Calu3 (cell line): ENCODE results near the gene CCSER1. TPM values are rescaled to one million over a fixed set of nuclear protein-coding genes. Genes with fewer than 3 reads are reported as not detected.

ENCODE experiments used
- BruUV-seq: library from RNA; stranded (reverse); fragments of 400-500 nt; replicated peaks from 2 replicates; lab custom pipeline; 2021; lab: Mats Ljungman, UMichigan
- CTCF ChIA-PET: fragments of 300-600 bp; sonication (Branson Sonifier 250); formaldehyde crosslinking; loops from one replicate; lab custom pipeline; 2022; ENCODE audit warnings: antibody characterized with exemption; lab: Charles Lee
- DNase-seq: peaks from one replicate; pipeline ENCODE4 v3.0.0; 2022
- H3K27ac Mint-ChIP-seq: one replicate; pipeline ENCODE4 v1.8.0; 2022; ENCODE audit warnings: mixed read lengths; ENCODE audit not compliant: unreplicated experiment
- H3K27me3 Mint-ChIP-seq: one replicate; pipeline ENCODE4 v1.8.0; 2022; ENCODE audit warnings: mixed read lengths; ENCODE audit not compliant: unreplicated experiment
- H3K36me3 Mint-ChIP-seq: one replicate; pipeline ENCODE4 v1.8.0; 2022; ENCODE audit warnings: mild to moderate bottlenecking, moderate library complexity, mixed read lengths; ENCODE audit not compliant: insufficient read depth, unreplicated experiment
- H3K4me1 Mint-ChIP-seq: one replicate; pipeline ENCODE4 v1.8.0; 2022; ENCODE audit warnings: mild to moderate bottlenecking, low read depth, mixed read lengths; ENCODE audit not compliant: unreplicated experiment
- H3K4me3 Mint-ChIP-seq: one replicate; pipeline ENCODE4 v1.8.0; 2022; ENCODE audit warnings: mild to moderate bottlenecking, low read depth, moderate library complexity, mixed read lengths; ENCODE audit not compliant: unreplicated experiment
- H3K9me3 Mint-ChIP-seq: one replicate; pipeline ENCODE4 v1.8.0; 2022; ENCODE audit warnings: low read depth, mixed read lengths; ENCODE audit not compliant: unreplicated experiment
- intact Hi-C: fragments of 100-400 bp; cut with micrococcal nuclease; formaldehyde crosslinking; loops from one replicate; pipeline ENCODE4 v1.10.0; 2022; ENCODE audit not compliant: unreplicated experiment
- total RNA-seq: library from RNA; stranded (reverse); gene quantifications from 2 replicates; pipeline ENCODE4 v1.2.3, GENCODE V29; 2022
- TF ChIP-seq, protein P1 (sequence below): fragments of 200-600 bp; IDR thresholded peaks from one replicate; pipeline ENCODE4 v1.8.0; 2022; ENCODE audit warnings: antibody characterized with exemption; ENCODE audit not compliant: unreplicated experiment

CCSER1 gene
- total RNA-seq, 1 experiment from 2014 or later = 6.2 TPM

DNA sequence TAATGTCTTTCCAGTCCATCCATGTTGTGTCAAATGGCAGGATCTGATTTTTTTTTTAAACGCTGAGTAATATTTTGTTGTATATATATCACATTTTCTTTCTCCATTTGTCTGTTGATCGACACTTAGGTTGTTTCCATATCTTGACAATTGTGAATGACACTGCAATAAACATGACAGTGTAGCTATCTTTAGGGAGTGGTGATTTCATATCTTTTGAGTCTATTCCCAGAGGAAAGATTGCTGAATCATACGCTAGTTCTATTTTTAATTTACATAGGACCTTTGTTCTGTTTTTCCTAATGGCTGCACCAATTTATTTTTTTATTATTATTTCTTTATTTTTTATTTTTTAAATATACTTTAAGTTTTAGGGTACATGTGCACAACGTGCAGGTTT is 470.7 kb downstream of the CCSER1 start:
- intact Hi-C loops = no loop called here
- CTCF ChIA-PET = no interaction called here
- H3K27ac Mint-ChIP-seq = no peak overlapping the region
- H3K36me3 Mint-ChIP-seq = no peaks in the 10 kb centered on the region
- H3K4me3 Mint-ChIP-seq = no peak overlapping the region
- H3K27me3 Mint-ChIP-seq = no peaks in the 10 kb centered on the region
- TF ChIP-seq, protein P1, sequence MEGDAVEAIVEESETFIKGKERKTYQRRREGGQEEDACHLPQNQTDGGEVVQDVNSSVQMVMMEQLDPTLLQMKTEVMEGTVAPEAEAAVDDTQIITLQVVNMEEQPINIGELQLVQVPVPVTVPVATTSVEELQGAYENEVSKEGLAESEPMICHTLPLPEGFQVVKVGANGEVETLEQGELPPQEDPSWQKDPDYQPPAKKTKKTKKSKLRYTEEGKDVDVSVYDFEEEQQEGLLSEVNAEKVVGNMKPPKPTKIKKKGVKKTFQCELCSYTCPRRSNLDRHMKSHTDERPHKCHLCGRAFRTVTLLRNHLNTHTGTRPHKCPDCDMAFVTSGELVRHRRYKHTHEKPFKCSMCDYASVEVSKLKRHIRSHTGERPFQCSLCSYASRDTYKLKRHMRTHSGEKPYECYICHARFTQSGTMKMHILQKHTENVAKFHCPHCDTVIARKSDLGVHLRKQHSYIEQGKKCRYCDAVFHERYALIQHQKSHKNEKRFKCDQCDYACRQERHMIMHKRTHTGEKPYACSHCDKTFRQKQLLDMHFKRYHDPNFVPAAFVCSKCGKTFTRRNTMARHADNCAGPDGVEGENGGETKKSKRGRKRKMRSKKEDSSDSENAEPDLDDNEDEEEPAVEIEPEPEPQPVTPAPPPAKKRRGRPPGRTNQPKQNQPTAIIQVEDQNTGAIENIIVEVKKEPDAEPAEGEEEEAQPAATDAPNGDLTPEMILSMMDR = no peak
- no TSS peak for BruUV-seq
- H3K9me3 Mint-ChIP-seq = no peaks in the 10 kb centered on the region
- H3K4me1 Mint-ChIP-seq = no peaks in the 10 kb centered on the region
- DNase-seq = no peak

DNA sequence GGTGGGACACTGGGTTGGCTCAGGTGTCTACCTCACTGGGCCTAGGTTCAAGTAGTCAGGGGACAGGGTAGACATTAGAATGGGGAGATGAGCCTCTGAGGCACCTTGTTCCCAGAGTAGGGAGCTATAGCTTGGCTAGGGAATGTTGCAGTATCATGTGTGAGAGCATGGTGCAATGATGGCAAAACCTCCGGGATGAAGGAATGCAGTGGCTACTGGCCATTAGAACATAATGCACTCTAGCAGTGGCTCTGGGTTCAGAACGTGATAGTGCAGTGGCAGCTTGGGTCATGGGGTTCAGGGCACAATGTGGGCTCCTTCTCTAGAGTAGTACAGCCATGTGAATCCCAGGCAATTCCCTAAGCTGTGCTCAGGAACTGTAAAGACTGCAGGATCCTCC is 471.5 kb downstream of the CCSER1 start:
- Mint-ChIP-seq H3K27me3 (no peaks in the 10 kb centered on the region), H3K27ac (no peak overlapping the region), H3K4me1 (no peaks in the 10 kb centered on the region), H3K9me3 (no peaks in the 10 kb centered on the region), H3K4me3 (no peak overlapping the region), H3K36me3 (no peaks in the 10 kb centered on the region)
- intact Hi-C loops = no loop called here
- DNase-seq = no peak
- BruUV-seq = no TSS peak
- CTCF ChIA-PET = no interaction called here
- TF ChIP-seq, protein P1 = no peak

DNA sequence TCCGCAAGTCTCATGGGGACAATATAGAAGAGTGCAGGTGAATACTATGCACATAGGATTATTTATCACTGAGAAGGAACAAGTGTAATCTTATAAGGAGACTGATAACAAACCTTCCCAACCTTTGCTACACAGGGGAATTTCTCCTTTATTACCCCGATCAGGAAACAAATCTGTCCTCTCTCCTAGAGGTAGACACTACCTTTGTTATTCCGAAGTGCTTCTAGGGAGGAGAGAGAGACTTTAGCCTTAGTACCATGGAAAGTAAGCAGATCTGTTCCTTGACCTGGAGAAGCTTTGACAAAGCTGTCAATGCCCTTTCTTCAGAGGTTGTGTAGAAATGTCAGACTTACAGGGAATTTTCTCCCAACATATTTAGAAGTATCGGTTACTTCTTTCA is 475.5 kb downstream of the CCSER1 start:
- no peak for DNase-seq
- H3K36me3 Mint-ChIP-seq = no peaks in the 10 kb centered on the region
- no TSS peak for BruUV-seq
- no peaks in the 10 kb centered on the region for H3K9me3 Mint-ChIP-seq
- no peak overlapping the region for H3K27ac Mint-ChIP-seq
- TF ChIP-seq, protein P1 = no peak
- no peaks in the 10 kb centered on the region for H3K4me1 Mint-ChIP-seq
- intact Hi-C loops = no loop called here
- no peak overlapping the region for H3K4me3 Mint-ChIP-seq
- CTCF ChIA-PET = no interaction called here
- H3K27me3 Mint-ChIP-seq = no peaks in the 10 kb centered on the region

DNA sequence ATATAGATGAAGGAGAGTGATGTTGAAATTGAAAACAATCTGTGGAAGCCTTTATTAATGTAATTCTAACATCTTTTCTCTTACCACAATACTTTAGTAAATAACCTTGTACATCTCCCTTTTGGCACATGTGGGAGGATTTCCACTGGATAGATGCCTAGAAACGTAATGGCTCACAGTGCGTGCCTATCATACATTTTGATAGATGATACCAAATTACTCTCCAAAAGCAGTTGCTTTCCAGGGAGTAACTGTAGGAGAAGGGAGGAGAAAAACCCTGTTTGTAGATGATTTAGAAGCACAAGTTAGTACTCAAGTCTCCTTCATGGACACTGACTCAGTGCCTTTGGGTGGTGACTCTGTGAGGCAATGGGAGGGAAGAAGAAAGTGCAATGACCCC is 476.3 kb downstream of the CCSER1 start:
- TF ChIP-seq, protein P1 = no peak
- CTCF ChIA-PET = no interaction called here
- DNase-seq = no peak
- H3K36me3 Mint-ChIP-seq = no peaks in the 10 kb centered on the region
- H3K27me3 Mint-ChIP-seq = no peaks in the 10 kb centered on the region
- no peaks in the 10 kb centered on the region for H3K9me3 Mint-ChIP-seq
- no TSS peak for BruUV-seq
- H3K27ac Mint-ChIP-seq = no peak overlapping the region
- intact Hi-C loops = no loop called here
- H3K4me3 Mint-ChIP-seq = no peak overlapping the region
- no peaks in the 10 kb centered on the region for H3K4me1 Mint-ChIP-seq

DNA sequence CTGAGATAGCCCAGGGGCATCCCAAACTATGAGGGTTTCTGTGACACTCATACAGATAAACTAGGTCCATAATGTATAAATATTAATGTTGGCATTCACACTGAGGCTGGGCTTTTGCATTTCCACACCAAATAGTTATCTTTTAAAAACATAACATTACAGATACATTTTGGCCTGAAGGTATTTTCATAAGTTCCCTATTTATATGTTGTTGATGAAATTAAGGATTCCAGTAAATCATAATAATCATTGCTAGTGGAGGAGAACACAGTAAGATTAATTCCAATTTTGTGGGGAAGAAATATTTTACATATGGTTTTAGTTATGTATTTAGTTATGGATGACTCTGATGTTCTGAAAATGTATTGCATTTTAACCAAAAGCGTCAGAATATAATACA is 479.6 kb downstream of the CCSER1 start:
- BruUV-seq = no TSS peak
- TF ChIP-seq, protein P1 = no peak
- no peak for DNase-seq
- Mint-ChIP-seq H3K9me3 (no peaks in the 10 kb centered on the region), H3K4me3 (no peak overlapping the region), H3K27ac (no peak overlapping the region), H3K36me3 (no peaks in the 10 kb centered on the region), H3K27me3 (no peaks in the 10 kb centered on the region), H3K4me1 (no peaks in the 10 kb centered on the region)
- intact Hi-C loops = no loop called here
- CTCF ChIA-PET = no interaction called here
